ENCODE results near the gene PTHLH. TPM values are rescaled to one million over a fixed set of nuclear protein-coding genes. Genes with fewer than 3 reads are reported as not detected.

The PTHLH gene
- total RNA-seq, 6 experiments from 2014 or later: not detected

- intact Hi-C loops (cut with DNase I): no loop called here
- ATAC-seq (no peak), DNase-seq (no peak)
- Histone ChIP-seq H3K4me3 (no peak overlapping the region), H3K36me3 (no peaks in the 10 kb centered on the region), H3K27me3 (no peaks in the 10 kb centered on the region), H3K9me3 (no peaks in the 10 kb centered on the region), H3K27ac (no peak overlapping the region), H3K4me1 (no peaks in the 10 kb centered on the region)
- TF ChIP-seq POLR2A (IDR thresholded peaks at IDR 0.05) (no peak), CTCF (IDR thresholded peaks at IDR 0.05) (no peak)
- WGBS (ENCODE audit: insufficient coverage, low coverage, low lambda C conversion rate, missing lambda C conversion rate): 72% methylated on average over 3 of the region's 3 CpGs
These were observed 36.3 kb downstream of the PTHLH start for GRCh38 chr12:27936196-27936595.

- ATAC-seq (no peak), DNase-seq (no peak)
- H3K36me3 ChIP-seq: no peaks in the 10 kb centered on the region
- no peaks in the 10 kb centered on the region for H3K9me3 ChIP-seq
- H3K27me3 ChIP-seq: no peaks in the 10 kb centered on the region
- H3K27ac ChIP-seq: no peak overlapping the region
- no peak overlapping the region for H3K4me3 ChIP-seq
- H3K4me1 ChIP-seq: no peaks in the 10 kb centered on the region
- intact Hi-C loops (cut with DNase I): no loop called here
- no peak for TF ChIP-seq POLR2A (IDR thresholded peaks at IDR 0.05)
- TF ChIP-seq CTCF (IDR thresholded peaks at IDR 0.05): no peak
- WGBS (ENCODE audit: insufficient coverage, low coverage, low lambda C conversion rate, missing lambda C conversion rate): 88% methylated on average over 1 of the region's 1 CpG
These were observed 38.3 kb downstream of the PTHLH start for GRCh38 chr12:27934276-27934675.

GRCh38 chr12:27931390-27931789 is 41.1 kb downstream of the PTHLH start:
- no peak for DNase-seq
- Histone ChIP-seq H3K9me3 (no peaks in the 10 kb centered on the region), H3K4me1 (no peaks in the 10 kb centered on the region), H3K36me3 (no peaks in the 10 kb centered on the region), H3K4me3 (no peak overlapping the region), H3K27ac (no peak overlapping the region), H3K27me3 (no peaks in the 10 kb centered on the region)
- no peak for ATAC-seq
- intact Hi-C loops (cut with DNase I): no loop called here
- TF ChIP-seq POLR2A (IDR thresholded peaks at IDR 0.05): no peak
- TF ChIP-seq CTCF (IDR thresholded peaks at IDR 0.05): no peak
- 88% methylated on average over 1 of the region's 1 CpG for WGBS (ENCODE audit: insufficient coverage, low coverage, low lambda C conversion rate, missing lambda C conversion rate)

GRCh38 chr12:27927347-27927746 is 45.2 kb downstream of the PTHLH start:
- H3K36me3 ChIP-seq: no peaks in the 10 kb centered on the region
- TF ChIP-seq POLR2A (IDR thresholded peaks at IDR 0.05) (no peak), CTCF (IDR thresholded peaks at IDR 0.05) (no peak)
- DNase-seq (no peak), ATAC-seq (no peak)
- intact Hi-C loops (cut with DNase I): no loop called here
- H3K4me1 ChIP-seq: peaks cover 0 to 6% (median 0%) of the 10 kb centered on the region in 4 donors
- H3K9me3 ChIP-seq: no peaks in the 10 kb centered on the region
- no peak overlapping the region for H3K4me3 ChIP-seq
- no peaks in the 10 kb centered on the region for H3K27me3 ChIP-seq
- no peak overlapping the region for H3K27ac ChIP-seq
- 43% methylated on average over 2 of the region's 2 CpGs for WGBS (ENCODE audit: insufficient coverage, low coverage, low lambda C conversion rate, missing lambda C conversion rate)
